Activated T-cell treated with anti-CD3 and anti-CD28 coated beads, Interleukin-2, amount 50 U/mL, for 24 hours (primary cell): Measurements from ENCODE around the gene GRB2.
"Not testable (repeated sequence)": the region's sequence is repeated elsewhere in the genome, so short reads cannot be mapped to it uniquely, and the experiment has no call there.

Experiments used
- DNase-seq: peaks from one replicate; pipeline ENCODE4 v3.0.0-alpha.2; 2020
- H3K27ac Mint-ChIP-seq: 2 replicates; pipeline ENCODE4 v1.8.0; 2020; ENCODE audit warnings: mild to moderate bottlenecking, mixed read lengths
- H3K27me3 Mint-ChIP-seq: 2 replicates; pipeline ENCODE4 v1.8.0; 2020; ENCODE audit warnings: mixed read lengths
- H3K36me3 Mint-ChIP-seq: 2 replicates; pipeline ENCODE4 v1.8.0; 2020; ENCODE audit warnings: low read depth, mixed read lengths
- H3K4me1 Mint-ChIP-seq: 2 replicates; pipeline ENCODE4 v1.8.0; 2020; ENCODE audit warnings: low read depth, mixed read lengths
- H3K4me3 Mint-ChIP-seq: 2 replicates; pipeline ENCODE4 v1.8.0; 2020; ENCODE audit warnings: mild to moderate bottlenecking, moderate library complexity, mixed read lengths
- H3K9me3 Mint-ChIP-seq: 2 replicates; pipeline ENCODE4 v1.8.0; 2020; ENCODE audit warnings: mixed read lengths

The GRB2 gene

GRCh38 chr17:75365009-75365930, 40.2 kb downstream of the GRB2 start:
- no peaks in the 10 kb centered on the region for H3K9me3 Mint-ChIP-seq
- no peak for DNase-seq
- H3K4me1 Mint-ChIP-seq = peaks cover 96% of the 10 kb centered on the region
- peaks cover 15% of the 10 kb centered on the region for H3K36me3 Mint-ChIP-seq
- H3K27ac Mint-ChIP-seq = peak overlapping the region; percentile 84
- no peaks in the 10 kb centered on the region for H3K27me3 Mint-ChIP-seq
- peak overlapping the region; percentile 37 for H3K4me3 Mint-ChIP-seq

DNA sequence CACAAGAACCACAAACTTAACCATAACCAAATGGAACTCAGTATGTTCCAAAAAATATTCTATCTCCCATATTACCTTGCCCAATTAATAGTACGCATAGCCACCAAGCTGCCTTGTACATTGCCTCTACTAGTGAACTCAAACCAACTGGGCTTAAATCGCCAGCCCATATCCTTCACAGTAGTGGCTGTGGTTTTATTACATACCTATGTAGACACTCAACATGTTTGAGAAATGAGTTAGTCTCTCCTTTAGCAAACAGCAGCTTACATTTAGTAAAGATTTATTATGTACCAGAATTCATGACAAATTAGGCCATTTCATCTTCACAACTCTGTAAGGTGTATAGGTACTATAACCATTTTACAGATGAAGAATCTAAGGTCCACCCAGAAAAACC, 41.4 kb downstream of the GRB2 start:
- H3K27me3 Mint-ChIP-seq = no peaks in the 10 kb centered on the region
- no peak for DNase-seq
- H3K4me1 Mint-ChIP-seq = peaks cover 94% of the 10 kb centered on the region
- peaks cover 12% of the 10 kb centered on the region for H3K36me3 Mint-ChIP-seq
- peak overlapping the region; percentile 84 for H3K27ac Mint-ChIP-seq
- H3K9me3 Mint-ChIP-seq = no peaks in the 10 kb centered on the region
- no peak overlapping the region for H3K4me3 Mint-ChIP-seq

- no peaks in the 10 kb centered on the region for H3K27me3 Mint-ChIP-seq
- peak overlapping the region; percentile 39 for H3K27ac Mint-ChIP-seq
- no peaks in the 10 kb centered on the region for H3K9me3 Mint-ChIP-seq
- DNase-seq = no peak
- H3K4me1 Mint-ChIP-seq = peaks cover 85% of the 10 kb centered on the region
- peak overlapping the region; percentile 32 for H3K4me3 Mint-ChIP-seq
- peaks cover 18% of the 10 kb centered on the region for H3K36me3 Mint-ChIP-seq
These were observed 43.5 kb downstream of the GRB2 start for GRCh38 chr17:75361996-75362395.

GRCh38 chr17:75361344-75361743, 44.1 kb downstream of the GRB2 start:
- H3K36me3 Mint-ChIP-seq = peaks cover 24% of the 10 kb centered on the region
- H3K4me3 Mint-ChIP-seq = no peak overlapping the region
- H3K4me1 Mint-ChIP-seq = peaks cover 85% of the 10 kb centered on the region
- peak overlapping the region; percentile 82 for H3K27ac Mint-ChIP-seq
- H3K9me3 Mint-ChIP-seq = no peaks in the 10 kb centered on the region
- H3K27me3 Mint-ChIP-seq = no peaks in the 10 kb centered on the region
- no peak for DNase-seq

- Mint-ChIP-seq H3K36me3 (peaks cover 44% of the 10 kb centered on the region), H3K4me3 (no peak overlapping the region), H3K9me3 (no peaks in the 10 kb centered on the region), H3K27me3 (no peaks in the 10 kb centered on the region), H3K27ac (peak overlapping the region; percentile 72), H3K4me1 (peaks cover 69% of the 10 kb centered on the region)
- no peak for DNase-seq
These were observed 49.1 kb downstream of the GRB2 start for GRCh38 chr17:75356260-75356937.

- Mint-ChIP-seq H3K9me3 (no peaks in the 10 kb centered on the region), H3K27me3 (no peaks in the 10 kb centered on the region), H3K27ac (no peak overlapping the region), H3K4me1 (peaks cover 77% of the 10 kb centered on the region), H3K36me3 (peaks cover 38% of the 10 kb centered on the region), H3K4me3 (no peak overlapping the region)
- no peak for DNase-seq
These were observed 52.3 kb downstream of the GRB2 start for GRCh38 chr17:75353176-75353575.

GRCh38 chr17:75352079-75352569, 53.4 kb downstream of the GRB2 start:
- H3K36me3 Mint-ChIP-seq = peaks cover 30% of the 10 kb centered on the region
- no peak for DNase-seq
- peaks cover 79% of the 10 kb centered on the region for H3K4me1 Mint-ChIP-seq
- peak overlapping the region; percentile 32 for H3K27ac Mint-ChIP-seq
- no peaks in the 10 kb centered on the region for H3K27me3 Mint-ChIP-seq
- H3K9me3 Mint-ChIP-seq = no peaks in the 10 kb centered on the region
- no peak overlapping the region for H3K4me3 Mint-ChIP-seq

- H3K9me3 Mint-ChIP-seq = no peaks in the 10 kb centered on the region
- H3K4me1 Mint-ChIP-seq = peaks cover 84% of the 10 kb centered on the region
- H3K4me3 Mint-ChIP-seq = no peak overlapping the region
- no peak for DNase-seq
- no peaks in the 10 kb centered on the region for H3K27me3 Mint-ChIP-seq
- H3K36me3 Mint-ChIP-seq = peaks cover 20% of the 10 kb centered on the region
- peak overlapping the region; percentile 63 for H3K27ac Mint-ChIP-seq
These were observed 54.8 kb downstream of the GRB2 start for GRCh38 chr17:75350706-75351105.

DNA sequence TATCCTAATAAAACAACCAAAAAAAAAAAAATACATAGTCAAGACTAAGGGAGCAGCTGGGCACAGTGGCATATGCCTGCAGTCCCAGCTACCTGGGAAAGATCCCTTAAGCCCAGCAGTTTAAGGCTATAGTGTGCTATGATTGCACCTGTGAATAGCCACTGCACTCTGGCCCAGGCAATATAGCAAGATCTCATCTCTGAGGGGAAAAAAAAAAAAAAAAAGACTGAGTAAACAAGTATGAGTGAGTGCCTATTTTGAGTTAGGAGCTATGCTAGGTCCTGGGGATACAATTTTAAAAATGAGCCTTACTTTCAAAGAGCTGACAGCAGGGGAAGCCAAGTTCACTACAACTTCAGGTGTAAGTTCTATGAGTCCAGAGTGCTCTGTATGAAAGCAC, 55.4 kb downstream of the GRB2 start:
- Mint-ChIP-seq H3K4me1 (peaks cover 87% of the 10 kb centered on the region), H3K9me3 (no peaks in the 10 kb centered on the region), H3K27me3 (no peaks in the 10 kb centered on the region), H3K27ac (peak overlapping the region; percentile 49), H3K36me3 (peaks cover 16% of the 10 kb centered on the region), H3K4me3 (no peak overlapping the region)
- no peak for DNase-seq

DNA sequence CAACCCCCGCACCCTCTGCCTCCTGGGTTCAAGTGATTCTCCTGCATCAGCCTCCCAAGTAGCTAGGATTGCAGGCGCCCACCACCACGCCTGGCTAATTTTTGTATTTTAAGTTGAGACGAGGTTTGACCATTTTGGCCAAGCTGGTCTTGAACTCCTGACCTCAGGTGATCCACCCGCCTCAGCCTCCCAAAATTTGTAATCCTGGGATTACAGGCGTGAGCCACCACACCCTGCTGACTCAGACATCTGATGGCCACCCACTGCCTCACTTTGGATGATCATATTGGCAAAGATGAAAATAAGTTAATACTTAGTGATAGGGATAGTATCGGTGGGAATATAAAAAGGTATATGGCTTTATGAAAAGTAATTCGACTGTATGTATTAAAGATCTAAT, 55.9 kb downstream of the GRB2 start:
- no peak for DNase-seq
- Mint-ChIP-seq H3K9me3 (no peaks in the 10 kb centered on the region), H3K36me3 (peaks cover 15% of the 10 kb centered on the region), H3K27ac (peak overlapping the region; percentile 45), H3K4me3 (no peak overlapping the region), H3K4me1 (peaks cover 89% of the 10 kb centered on the region), H3K27me3 (no peaks in the 10 kb centered on the region)

- no peak overlapping the region for H3K4me3 Mint-ChIP-seq
- no peak for DNase-seq
- peaks cover 91% of the 10 kb centered on the region for H3K4me1 Mint-ChIP-seq
- peak overlapping the region; percentile 81 for H3K27ac Mint-ChIP-seq
- H3K27me3 Mint-ChIP-seq = no peaks in the 10 kb centered on the region
- peaks cover 8% of the 10 kb centered on the region for H3K36me3 Mint-ChIP-seq
- no peaks in the 10 kb centered on the region for H3K9me3 Mint-ChIP-seq
These were observed 57.0 kb downstream of the GRB2 start for GRCh38 chr17:75348386-75349012.

GRCh38 chr17:75346906-75347305, 58.6 kb downstream of the GRB2 start:
- no peaks in the 10 kb centered on the region for H3K9me3 Mint-ChIP-seq
- DNase-seq = no peak
- H3K27me3 Mint-ChIP-seq = no peaks in the 10 kb centered on the region
- H3K4me3 Mint-ChIP-seq = peak overlapping the region; percentile 52
- H3K36me3 Mint-ChIP-seq = peaks cover 1% of the 10 kb centered on the region
- peak overlapping the region; percentile 91 for H3K27ac Mint-ChIP-seq
- H3K4me1 Mint-ChIP-seq = peaks cover 95% of the 10 kb centered on the region

DNA sequence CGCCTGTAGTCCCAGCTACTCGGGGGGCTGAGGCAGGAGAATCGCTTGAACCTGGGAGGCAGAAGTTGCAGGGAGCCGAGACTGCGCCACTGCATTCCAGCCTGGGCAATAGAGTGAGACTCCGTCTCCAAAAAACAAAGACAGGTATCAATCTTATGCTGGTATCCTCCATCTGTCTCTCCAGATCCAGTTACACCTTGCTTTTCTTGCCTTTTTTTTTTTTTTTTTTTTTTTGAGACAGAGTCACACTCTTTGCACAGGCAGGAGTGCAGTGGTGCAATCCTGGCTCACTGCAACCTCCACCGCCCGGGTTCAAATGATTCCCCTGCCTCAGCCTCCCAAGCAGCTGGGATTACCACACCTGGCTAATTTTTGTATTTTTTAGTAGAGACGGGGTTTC, 59.1 kb downstream of the GRB2 start:
- Mint-ChIP-seq H3K4me1 (peaks cover 96% of the 10 kb centered on the region), H3K27ac (peak overlapping the region; percentile 91), H3K4me3 (peak overlapping the region; percentile 52)

GRCh38 chr17:75345514-75346167, 59.8 kb downstream of the GRB2 start:
- Mint-ChIP-seq H3K27ac (peak overlapping the region; percentile 91), H3K4me3 (peak overlapping the region; percentile 54), H3K27me3 (no peaks in the 10 kb centered on the region), H3K4me1 (peaks cover 94% of the 10 kb centered on the region), H3K36me3 (peaks cover 4% of the 10 kb centered on the region), H3K9me3 (no peaks in the 10 kb centered on the region)
- DNase-seq = peak; percentile 47

More for the DNA sequence above, 59.1 kb downstream of the GRB2 start:
- not testable (repeated sequence) for H3K27me3 Mint-ChIP-seq, DNase-seq, H3K36me3 Mint-ChIP-seq, H3K9me3 Mint-ChIP-seq
